ENCODE results near the gene TNFRSF12A. TPM values are rescaled to one million over a fixed set of nuclear protein-coding genes. Genes with fewer than 3 reads are reported as not detected.

Gene TNFRSF12A
- total RNA-seq, 1 donor: 8.2 TPM

DNA sequence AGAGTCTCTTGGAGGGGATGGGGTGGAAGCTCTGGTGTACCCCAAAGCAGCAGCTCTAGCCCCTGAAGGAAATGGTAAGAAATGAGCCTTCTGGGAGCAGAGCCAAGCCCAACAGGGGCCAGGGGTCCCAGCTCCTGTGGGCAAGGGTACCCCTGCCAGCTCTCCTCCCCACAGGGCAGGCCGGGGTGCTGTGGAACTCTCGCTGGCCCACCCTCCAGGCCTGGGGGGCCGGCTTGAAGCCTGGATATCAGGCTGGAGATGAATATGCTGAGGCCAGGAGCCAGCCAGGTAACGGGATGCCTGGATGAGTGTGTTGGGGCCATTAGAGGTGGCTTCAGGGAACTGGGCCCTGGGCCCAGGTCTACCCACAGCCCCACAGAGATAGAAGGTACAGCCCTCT, 19.6 kb upstream of the TNFRSF12A start:
- Histone ChIP-seq H3K4me3 (ENCODE audit: low read length) (no peak overlapping the region), H3K4me1 (ENCODE audit: insufficient read depth, low read length) (peaks cover 5% of the 10 kb centered on the region), H3K27me3 (ENCODE audit: insufficient read depth, low read length) (no peaks in the 10 kb centered on the region), H3K9me3 (ENCODE audit: low read depth, low read length) (no peaks in the 10 kb centered on the region)

DNA sequence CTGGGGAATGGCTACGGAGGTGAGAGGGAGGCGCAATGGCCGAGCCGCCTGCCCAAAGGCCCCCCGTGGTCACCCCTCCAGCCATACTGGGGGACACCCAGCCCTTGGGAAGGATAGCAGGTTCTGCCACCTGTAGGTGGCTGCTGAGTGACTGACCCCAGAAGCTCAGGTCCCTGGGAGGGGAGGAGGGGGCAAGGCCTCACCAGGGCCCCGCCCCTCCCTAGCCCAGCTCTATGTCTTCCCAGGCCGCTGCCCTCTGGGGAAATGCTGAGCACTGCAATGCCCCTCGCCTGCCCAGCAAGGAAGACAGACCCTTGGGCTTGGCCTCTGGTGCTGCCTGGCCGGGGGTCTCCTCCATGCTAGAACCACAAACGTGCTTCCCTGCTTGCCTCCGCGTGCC, 18.9 kb upstream of the TNFRSF12A start:
- Histone ChIP-seq H3K9me3 (ENCODE audit: low read depth, low read length) (no peaks in the 10 kb centered on the region), H3K4me1 (ENCODE audit: insufficient read depth, low read length) (peaks cover 10% of the 10 kb centered on the region), H3K27me3 (ENCODE audit: insufficient read depth, low read length) (no peaks in the 10 kb centered on the region), H3K4me3 (ENCODE audit: low read length) (no peak overlapping the region)

- H3K9me3 ChIP-seq (ENCODE audit: low read depth, low read length): no peaks in the 10 kb centered on the region
- H3K4me1 ChIP-seq (ENCODE audit: insufficient read depth, low read length): peaks cover 34% of the 10 kb centered on the region
Measured at GRCh38 chr16:3003582-3004270, 16.4 kb upstream of the TNFRSF12A start.

DNA sequence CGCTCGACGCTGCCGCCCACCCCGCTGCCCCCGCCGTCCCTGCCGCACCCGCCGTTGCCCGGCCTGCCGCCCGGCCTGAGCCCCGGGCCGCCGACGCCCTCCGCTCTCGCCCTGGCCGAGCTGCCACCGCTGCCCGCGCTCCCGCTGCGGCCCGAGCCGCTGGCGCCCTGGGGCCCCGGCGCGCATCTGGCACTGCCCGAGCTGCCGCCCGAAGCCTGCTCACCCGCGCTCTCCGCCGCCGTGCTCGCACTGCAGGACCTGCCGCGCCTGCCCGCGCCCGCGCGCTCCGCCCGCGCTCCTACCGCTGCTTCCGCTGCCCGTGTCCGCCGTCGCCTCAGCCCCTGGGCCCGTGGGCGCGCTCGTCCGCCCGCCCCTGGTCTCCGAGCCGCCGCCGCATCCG, 15.8 kb upstream of the TNFRSF12A start:
- H3K27me3 ChIP-seq (ENCODE audit: insufficient read depth, low read length): no peaks in the 10 kb centered on the region
- no peak overlapping the region for H3K4me3 ChIP-seq (ENCODE audit: low read length)

More at GRCh38 chr16:3003582-3004270, 16.4 kb upstream of the TNFRSF12A start:
- Histone ChIP-seq H3K27me3 (ENCODE audit: insufficient read depth, low read length) (no peaks in the 10 kb centered on the region), H3K4me3 (ENCODE audit: low read length) (no peak overlapping the region)

DNA sequence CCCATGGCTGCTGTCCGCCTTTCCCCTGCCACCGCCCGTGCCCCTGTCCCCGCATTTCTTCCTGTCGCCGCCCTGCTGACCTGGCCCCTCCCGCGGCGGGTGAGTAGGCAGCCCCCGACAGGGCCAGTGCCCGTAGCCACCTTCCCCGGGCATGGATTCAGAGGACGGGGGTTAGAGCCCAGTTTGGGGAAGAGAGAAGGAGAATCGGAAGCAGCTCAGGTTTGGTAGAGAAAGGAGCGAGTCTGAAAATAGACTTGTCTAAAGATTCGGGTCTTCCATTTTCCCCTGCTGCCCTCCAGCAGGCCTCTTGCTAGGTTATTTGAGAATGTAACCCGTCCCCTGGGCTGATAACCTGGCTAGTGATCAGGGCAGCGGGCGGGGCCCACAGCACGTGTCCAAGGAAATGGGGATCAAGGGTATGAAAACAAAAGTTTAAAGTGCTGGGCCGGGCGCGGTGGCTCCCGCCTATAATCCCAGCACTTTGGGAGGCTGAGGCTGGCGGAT, 15.3 kb upstream of the TNFRSF12A start:
- Histone ChIP-seq H3K4me3 (ENCODE audit: low read length) (peak overlapping the region; percentile 35), H3K4me1 (ENCODE audit: insufficient read depth, low read length) (peaks cover 43% of the 10 kb centered on the region), H3K27me3 (ENCODE audit: insufficient read depth, low read length) (no peaks in the 10 kb centered on the region), H3K9me3 (ENCODE audit: low read depth, low read length) (no peaks in the 10 kb centered on the region)

More for the DNA sequence above, 15.8 kb upstream of the TNFRSF12A start:
- H3K4me1 ChIP-seq (ENCODE audit: insufficient read depth, low read length): peaks cover 40% of the 10 kb centered on the region
- no peaks in the 10 kb centered on the region for H3K9me3 ChIP-seq (ENCODE audit: low read depth, low read length)

- Histone ChIP-seq H3K27me3 (ENCODE audit: insufficient read depth, low read length) (no peaks in the 10 kb centered on the region), H3K4me3 (ENCODE audit: low read length) (peak overlapping the region; percentile 21), H3K4me1 (ENCODE audit: insufficient read depth, low read length) (peaks cover 43% of the 10 kb centered on the region), H3K9me3 (ENCODE audit: low read depth, low read length) (no peaks in the 10 kb centered on the region)
Measured at GRCh38 chr16:3007059-3007956, 12.9 kb upstream of the TNFRSF12A start.

GRCh38 chr16:3007957-3008689, 12.0 kb upstream of the TNFRSF12A start:
- peaks cover 43% of the 10 kb centered on the region for H3K4me1 ChIP-seq (ENCODE audit: insufficient read depth, low read length)
- no peaks in the 10 kb centered on the region for H3K27me3 ChIP-seq (ENCODE audit: insufficient read depth, low read length)
- no peaks in the 10 kb centered on the region for H3K9me3 ChIP-seq (ENCODE audit: low read depth, low read length)
- peak overlapping the region; percentile 21 for H3K4me3 ChIP-seq (ENCODE audit: low read length)

- no peaks in the 10 kb centered on the region for H3K9me3 ChIP-seq (ENCODE audit: low read depth, low read length)
- peaks cover 43% of the 10 kb centered on the region for H3K4me1 ChIP-seq (ENCODE audit: insufficient read depth, low read length)
- H3K4me3 ChIP-seq (ENCODE audit: low read length): no peak overlapping the region
- no peaks in the 10 kb centered on the region for H3K27me3 ChIP-seq (ENCODE audit: insufficient read depth, low read length)
Measured at GRCh38 chr16:3008690-3009037, 11.5 kb upstream of the TNFRSF12A start.

DNA sequence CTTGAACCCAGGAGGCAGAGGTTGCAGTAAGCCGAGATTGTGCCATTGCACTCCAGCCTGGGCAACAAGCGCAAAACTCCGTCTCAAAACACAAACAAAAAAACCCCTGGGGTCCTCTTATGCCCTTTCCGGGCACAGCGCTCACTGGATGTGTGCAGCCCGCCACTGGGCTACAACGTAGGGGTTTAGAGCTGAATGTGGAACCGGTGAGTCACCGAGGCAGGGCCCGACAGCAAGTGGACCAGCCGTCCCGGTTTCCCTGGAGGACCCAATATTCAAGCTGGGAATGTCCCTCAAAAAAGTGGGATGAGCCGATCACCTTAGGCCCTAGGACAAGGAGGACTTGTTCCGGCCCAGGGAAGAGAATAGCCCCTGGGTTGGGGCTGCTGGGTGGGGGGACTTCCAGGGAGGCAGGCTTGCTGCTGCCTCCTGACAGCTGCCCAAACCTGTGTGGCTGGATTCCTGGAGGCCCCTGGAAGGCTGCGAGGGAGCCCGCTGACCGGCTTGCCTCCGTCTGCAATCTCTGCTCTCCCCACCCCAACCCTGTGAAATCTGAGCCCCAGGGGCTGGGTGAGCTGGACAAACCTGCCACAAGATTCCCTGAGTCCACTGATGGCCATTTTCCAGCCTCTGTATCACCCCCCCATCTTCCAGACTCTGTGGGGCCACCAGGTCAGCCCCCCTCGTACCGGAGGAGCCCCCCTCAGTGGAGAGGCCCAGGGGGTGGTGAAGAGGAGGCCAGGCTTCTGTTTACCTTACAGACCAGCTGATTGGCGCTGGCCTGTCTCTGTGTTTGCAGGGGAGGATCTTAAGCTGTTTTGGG, 10.4 kb upstream of the TNFRSF12A start:
- Histone ChIP-seq H3K27me3 (ENCODE audit: insufficient read depth, low read length) (no peaks in the 10 kb centered on the region), H3K4me3 (ENCODE audit: low read length) (no peak overlapping the region), H3K4me1 (ENCODE audit: insufficient read depth, low read length) (peaks cover 42% of the 10 kb centered on the region), H3K9me3 (ENCODE audit: low read depth, low read length) (no peaks in the 10 kb centered on the region)

DNA sequence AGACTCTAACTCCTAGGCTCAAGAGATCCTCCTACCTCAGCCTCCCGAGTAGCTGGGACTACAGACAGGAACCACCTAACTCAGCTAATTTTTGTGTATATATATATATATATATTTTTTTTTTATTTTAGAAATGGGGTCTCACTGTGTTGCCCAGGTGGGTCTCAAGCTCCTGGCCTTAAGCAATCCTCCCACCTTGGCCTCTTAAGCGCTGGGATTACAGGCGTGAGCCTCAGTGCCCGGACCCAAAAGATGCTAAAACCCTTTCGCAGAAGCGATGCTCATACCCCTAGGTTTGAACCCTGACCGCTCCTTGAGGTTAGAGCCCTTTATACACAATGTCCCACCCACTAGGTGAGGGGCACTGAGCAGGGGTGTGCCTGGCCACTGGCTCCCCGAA, 9.7 kb upstream of the TNFRSF12A start:
- Histone ChIP-seq H3K27me3 (ENCODE audit: insufficient read depth, low read length) (no peaks in the 10 kb centered on the region), H3K4me1 (ENCODE audit: insufficient read depth, low read length) (peaks cover 38% of the 10 kb centered on the region), H3K4me3 (ENCODE audit: low read length) (no peak overlapping the region), H3K9me3 (ENCODE audit: low read depth, low read length) (no peaks in the 10 kb centered on the region)

DNA sequence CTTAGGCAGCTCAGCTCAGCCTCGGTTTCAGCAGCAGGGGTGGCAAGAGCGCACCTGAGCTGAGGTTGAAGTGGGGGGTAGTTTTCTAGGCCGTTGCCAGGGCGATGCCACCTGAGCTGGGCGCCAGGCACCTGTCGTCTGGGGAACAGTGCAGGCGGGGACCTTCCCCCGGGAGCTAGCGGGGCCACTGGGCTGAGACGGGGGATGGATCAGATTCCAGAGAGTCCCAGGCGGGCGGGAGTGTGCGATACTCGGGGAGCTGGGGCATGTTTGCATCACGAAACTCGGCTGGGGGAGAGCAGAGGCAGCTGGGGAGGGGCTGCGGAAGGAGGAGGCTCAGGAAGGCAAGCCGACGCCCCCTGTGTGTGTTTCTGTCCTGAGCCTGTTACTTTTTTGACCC, 7.9 kb upstream of the TNFRSF12A start:
- Histone ChIP-seq H3K4me1 (ENCODE audit: insufficient read depth, low read length) (peaks cover 24% of the 10 kb centered on the region), H3K9me3 (ENCODE audit: low read depth, low read length) (no peaks in the 10 kb centered on the region), H3K4me3 (ENCODE audit: low read length) (no peak overlapping the region), H3K27me3 (ENCODE audit: insufficient read depth, low read length) (no peaks in the 10 kb centered on the region)

DNA sequence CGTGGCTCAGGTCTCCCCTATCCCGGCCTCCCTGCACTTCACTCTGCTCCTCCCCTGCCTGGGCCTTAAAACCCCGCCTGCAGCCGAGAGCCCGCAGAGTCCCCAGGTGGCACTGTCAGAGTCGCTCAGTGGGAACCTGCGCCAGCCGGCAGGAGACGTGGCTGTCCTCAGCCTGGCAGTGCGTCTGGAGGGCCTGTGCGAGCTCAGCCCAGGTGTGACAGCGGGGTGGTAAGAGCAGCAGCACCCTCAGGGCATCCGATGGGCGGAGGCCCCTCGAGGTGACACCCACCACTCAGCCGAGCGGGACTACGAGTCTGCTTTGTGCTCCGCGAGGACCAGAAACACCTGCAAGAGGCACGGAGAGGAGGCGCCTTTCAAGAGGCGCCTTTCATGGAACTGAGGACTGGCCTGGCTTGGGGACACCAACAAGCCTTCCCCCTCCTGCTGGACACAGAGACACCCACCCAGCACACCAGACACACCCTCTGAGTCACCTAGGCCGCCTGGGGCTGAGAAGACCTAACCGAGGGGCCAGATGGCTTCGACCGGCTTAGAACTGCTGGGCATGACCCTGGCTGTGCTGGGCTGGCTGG, 7.2 kb upstream of the TNFRSF12A start, which contains the start of gene CLDN9:
Gene CLDN9, plus strand, starts transcription at position 96 of the 593 bp plus-strand sequence. Its CDS starts 440 bp downstream, at position 536.
- Histone ChIP-seq H3K9me3 (ENCODE audit: low read depth, low read length) (no peaks in the 10 kb centered on the region), H3K27me3 (ENCODE audit: insufficient read depth, low read length) (peaks cover under 1% of the 10 kb centered on the region), H3K4me3 (ENCODE audit: low read length) (no peak within 1 kb of the TSS), H3K4me1 (ENCODE audit: insufficient read depth, low read length) (peaks cover 19% of the 10 kb centered on the region)

- Histone ChIP-seq H3K4me1 (ENCODE audit: insufficient read depth, low read length) (peaks cover 19% of the 10 kb centered on the region), H3K9me3 (ENCODE audit: low read depth, low read length) (no peaks in the 10 kb centered on the region), H3K27me3 (ENCODE audit: insufficient read depth, low read length) (peaks cover 4% of the 10 kb centered on the region), H3K4me3 (ENCODE audit: low read length) (no peak overlapping the region)
Measured at GRCh38 chr16:3013491-3013951, 6.6 kb upstream of the TNFRSF12A start.

Measured in mononuclear cell (primary cell).